HCT116 (cell line): ENCODE results near the gene CTNNA1. TPM values are rescaled to one million over a fixed set of nuclear protein-coding genes. Genes with fewer than 3 reads are reported as not detected.

ENCODE experiments used
- ATAC-seq: fragments of 200-7000 bp; cut with Tn5 transposase; 2 replicates; pipeline ENCODE4 v1.9.1; 2020; ENCODE audit warnings: mild to moderate bottlenecking, moderate library complexity
- BruUV-seq: library from RNA; stranded (reverse); fragments of 400-500 nt; replicated peaks from 2 replicates; lab custom pipeline; 2021; lab: Mats Ljungman, UMichigan
- CTCF ChIA-PET: fragments of 300-600 bp; sonication (Branson Sonifier 250); formaldehyde crosslinking; loops from one replicate; lab custom pipeline; 2021; ENCODE audit warnings: antibody characterized with exemption; lab: Charles Lee
- POLR2A ChIA-PET: fragments of 300-600, 350-600 bp; sonication (Branson Sonifier 250); formaldehyde crosslinking; loops from one replicate; lab custom pipeline; 2021; ENCODE audit warnings: antibody characterized with exemption; lab: Charles Lee
- RAD21 ChIA-PET, 2 experiments: fragments of 300-600 bp; sonication (Branson Sonifier 250); formaldehyde crosslinking; loops; one replicate each; lab custom pipeline; 2023; ENCODE audit warnings: low total read pairs in 2 of 2; ENCODE audit not compliant: uncharacterized antibody in 2 of 2, unreplicated experiment in 2 of 2, low non-redundant PET in 1 of 2; lab: Charles Lee
- DNase-seq: peaks from one replicate; pipeline ENCODE4 v3.0.0-alpha.2; 2010; ENCODE audit warnings: low read depth, low spot score
- H2AFZ ChIP-seq: fragments of 200-600 bp; shearing (Covaris generic), sonication (generic); 2 replicates; pipeline ENCODE4 v1.6.1; 2017; ENCODE audit warnings: low read depth, mixed run types, mixed read lengths, antibody characterized with exemption, low read length; ENCODE audit not compliant: poor library complexity, severe bottlenecking
- H3K27ac ChIP-seq: 2 replicates; pipeline ENCODE4 v1.5.1; 2012; ENCODE audit warnings: low read depth, low read length
- H3K27me3 ChIP-seq: fragments of 200-600 bp; sonication (generic); 2 replicates; pipeline ENCODE4 v1.6.1; 2016; ENCODE audit warnings: mixed run types, low read length, mixed read lengths; ENCODE audit not compliant: insufficient read depth
- H3K36me3 ChIP-seq, 2 experiments: fragments of 200-500 bp in 1 of 2; fragments of 200-600 bp in 1 of 2; sonication (Bioruptor generic) in 1 of 2; sonication (generic) in 1 of 2; 2 replicates each; pipeline versions ENCODE4 v1.5.1 to v1.6.1; 2014 to 2016; ENCODE audit warnings: low read length in 2 of 2, inconsistent platforms in 1 of 2, mixed read lengths in 1 of 2, mixed run types in 1 of 2; ENCODE audit not compliant: insufficient read depth in 2 of 2, control insufficient read depth in 1 of 2
- H3K4me1 ChIP-seq, 2 experiments: fragments of 200-600 bp in 1 of 2; sonication (generic) in 1 of 2; 2 replicates each; pipeline versions ENCODE4 v1.5.1 to v1.6.1; 2012 to 2017; ENCODE audit warnings: low read length in 2 of 2, inconsistent platforms in 1 of 2, mild to moderate bottlenecking in 1 of 2, mixed read lengths in 1 of 2, mixed run types in 1 of 2, moderate library complexity in 1 of 2; ENCODE audit not compliant: insufficient read depth in 2 of 2, control insufficient read depth in 1 of 2
- H3K4me2 ChIP-seq: fragments of 200-600 bp; sonication (generic); 2 replicates; pipeline ENCODE4 v1.6.1; 2017; ENCODE audit warnings: mixed run types, low read length, mixed read lengths
- H3K4me3 ChIP-seq, 2 experiments: fragments of 200-600 bp in 1 of 2; sonication (generic) in 1 of 2; replicated peaks in 1 of 2; 2 replicates each; pipeline ENCODE4 v1.5.1; 2011 to 2016; ENCODE audit warnings: low read length in 2 of 2, control low read depth in 1 of 2, low read depth in 1 of 2, mild to moderate bottlenecking in 1 of 2, mixed read lengths in 1 of 2, mixed run types in 1 of 2
- H3K79me2 ChIP-seq: fragments of 200-600 bp; sonication (generic); 2 replicates; pipeline ENCODE4 v1.6.1; 2017; ENCODE audit warnings: mild to moderate bottlenecking, mixed run types, low read length, moderate library complexity, mixed read lengths; ENCODE audit not compliant: insufficient read depth
- H3K9ac ChIP-seq: fragments of 200-600 bp; sonication (generic); 2 replicates; pipeline ENCODE4 v1.6.1; 2016; ENCODE audit warnings: low read length, mixed read lengths
- H3K9me2 ChIP-seq: fragments of 200-600 bp; sonication (generic), shearing (Covaris generic); 2 replicates; pipeline ENCODE4 v1.6.1; 2017; ENCODE audit warnings: mixed run types, mild to moderate bottlenecking, moderate library complexity; ENCODE audit not compliant: insufficient read depth
- H3K9me3 ChIP-seq, 2 experiments: fragments of 200-500 bp in 1 of 2; fragments of 200-600 bp in 1 of 2; sonication (Bioruptor generic) in 1 of 2; sonication (generic) in 1 of 2; 2 replicates each; pipeline ENCODE4 v1.6.1; 2014 to 2017; ENCODE audit warnings: low read length in 2 of 2, mixed read lengths in 2 of 2, inconsistent platforms in 1 of 2, low read depth in 1 of 2, mild to moderate bottlenecking in 1 of 2, mixed run types in 1 of 2, moderate library complexity in 1 of 2; ENCODE audit not compliant: control insufficient read depth in 1 of 2, insufficient read depth in 1 of 2
- H4K20me1 ChIP-seq: fragments of 200-600 bp; sonication (generic), shearing (Covaris generic); 2 replicates; pipeline ENCODE4 v1.6.1; 2017; ENCODE audit warnings: mixed run types, mild to moderate bottlenecking, moderate library complexity; ENCODE audit not compliant: insufficient read depth
- EZH2 ChIP-seq: fragments of 200-600 bp; sonication (generic); IDR thresholded peaks from 2 replicates; pipeline ENCODE4 v1.6.1; 2017; ENCODE audit warnings: antibody characterized with exemption, mixed run types
- MAX ChIP-seq: IDR thresholded peaks from 2 replicates; pipeline ENCODE4 v1.6.1; 2012
- POLR2A ChIP-seq: IDR thresholded peaks from 2 replicates; pipeline ENCODE4 v1.7.0; 2011; ENCODE audit warnings: borderline replicate concordance; ENCODE audit not compliant: insufficient read depth, insufficient read length; ENCODE audit errors: extremely low read depth
- RAD21 ChIP-seq: IDR thresholded peaks from 2 replicates; pipeline ENCODE4 v1.6.1; 2012; ENCODE audit warnings: low read depth, mild to moderate bottlenecking
- SP1 ChIP-seq: IDR thresholded peaks from 2 replicates; pipeline ENCODE4 v1.6.1; 2012; ENCODE audit warnings: low read depth
- YY1 ChIP-seq: IDR thresholded peaks from 2 replicates; pipeline ENCODE4 v1.6.1; 2011; ENCODE audit warnings: low read length, low read depth, moderate library complexity, mild to moderate bottlenecking; ENCODE audit not compliant: insufficient replicate concordance; ENCODE audit errors: extremely low read depth
- ZBTB33 ChIP-seq: IDR thresholded peaks from 2 replicates; pipeline ENCODE4 v1.6.1; 2011; ENCODE audit warnings: mild to moderate bottlenecking, low read length, moderate library complexity; ENCODE audit not compliant: insufficient replicate concordance; ENCODE audit errors: extremely low read depth
- ZFX ChIP-seq: fragments of 450-650 bp; IDR thresholded peaks from 2 replicates; pipeline ENCODE4 v1.6.1; 2017
- ZNF274 ChIP-seq: fragments of 200-500 bp; sonication (Bioruptor generic); IDR thresholded peaks from 2 replicates; pipeline ENCODE4 v1.6.1; 2014; ENCODE audit warnings: mild to moderate bottlenecking, low read depth, low read length, inconsistent platforms
- intact Hi-C: fragments of 100-400 bp; cut with micrococcal nuclease; formaldehyde crosslinking; loops from 2 replicates; pipeline ENCODE4 v1.10.0; 2022
- total RNA-seq: library from RNA; stranded (reverse); gene quantifications from one replicate; pipeline ENCODE4 v1.2.1, GENCODE V29; 2021; ENCODE audit not compliant: unreplicated experiment

Gene CTNNA1
- total RNA-seq, 1 experiment from 2014 or later: 313 TPM

DNA sequence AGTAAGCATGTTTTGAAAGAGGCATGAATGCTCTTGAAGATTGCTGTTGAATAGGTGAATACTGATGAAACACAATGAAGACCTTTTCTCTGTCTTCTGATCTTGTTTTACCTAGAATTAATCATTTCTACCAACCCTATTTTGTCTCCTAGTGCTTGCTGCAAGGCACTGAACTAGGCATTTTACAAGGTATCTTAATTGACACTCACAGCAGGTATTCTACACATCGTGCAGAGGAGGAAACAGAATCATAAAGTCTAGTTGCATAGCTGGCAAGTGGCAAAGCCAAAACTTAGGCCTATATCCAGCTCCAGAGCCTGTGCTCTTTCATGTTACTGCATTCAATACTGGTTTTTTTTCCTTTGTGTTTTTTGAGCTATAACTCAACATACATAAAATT is 50.7 kb downstream of the CTNNA1 start:
- Histone ChIP-seq H3K9me3 (no peaks in the 10 kb centered on the region), H3K9me2 (no peaks in the 10 kb centered on the region), H3K27ac (no peak overlapping the region), H3K27me3 (no peaks in the 10 kb centered on the region), H3K9ac (no peak overlapping the region), H3K36me3 (no peaks in the 10 kb centered on the region), H3K4me1 (no peaks in the 10 kb centered on the region), H3K4me2 (no peak overlapping the region), H4K20me1 (no peaks in the 10 kb centered on the region), H3K79me2 (peaks cover 91% of the 10 kb centered on the region), H2AFZ (no peak overlapping the region), H3K4me3 (no peak overlapping the region)
- CTCF ChIA-PET: interaction anchor here (0.9 to 3.7 kb wide), 3 partner anchors 12 to 17 kb away, joined by 3 to 23 read pairs (median 3); no protein-coding TSS in a partner anchor
- RAD21 ChIA-PET: no interaction called here
- intact Hi-C loops: no loop called here
- DNase-seq (no peak), ATAC-seq (no peak)
- POLR2A ChIA-PET: interaction anchor here (0.6 kb wide), 1 partner anchor 11 kb away, joined by 3 read pairs; no protein-coding TSS in a partner anchor
- TF ChIP-seq RAD21: no peak
- no peak for TF ChIP-seq ZBTB33
- no peak for TF ChIP-seq POLR2A
- no TSS peak for BruUV-seq

DNA sequence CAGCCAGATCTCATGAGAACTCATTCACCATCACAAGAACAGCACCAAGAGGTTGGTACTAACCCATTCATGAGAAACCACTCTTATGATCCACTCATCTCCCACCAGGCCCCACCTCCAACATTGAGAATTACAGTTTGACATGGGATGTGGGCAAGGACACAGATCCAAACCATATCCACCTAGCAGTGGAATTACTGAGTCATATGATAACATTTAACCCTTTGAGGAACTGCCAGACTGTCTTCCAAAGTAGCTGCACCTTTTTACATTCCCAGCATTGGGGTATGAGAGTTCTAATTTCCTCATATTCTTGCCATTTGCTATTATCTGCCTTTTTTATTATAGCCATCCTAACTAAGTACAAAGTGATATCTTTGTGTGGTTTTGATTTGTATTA is 51.9 kb downstream of the CTNNA1 start:
- no TSS peak for BruUV-seq
- POLR2A ChIA-PET: no interaction called here

More for the DNA sequence above, 51.9 kb downstream of the CTNNA1 start:
- Histone ChIP-seq H3K36me3 (peaks cover 2 to 3% of the 10 kb centered on the region in 2 experiments; a peak in 1 of 4 replicates), H3K79me2 (peaks cover 88% of the 10 kb centered on the region), H3K9ac (no peak overlapping the region), H3K4me3 (no peak overlapping the region), H3K27me3 (no peaks in the 10 kb centered on the region), H2AFZ (no peak overlapping the region), H3K4me1 (no peaks in the 10 kb centered on the region), H3K9me3 (no peaks in the 10 kb centered on the region), H4K20me1 (no peaks in the 10 kb centered on the region), H3K4me2 (no peak overlapping the region), H3K9me2 (no peaks in the 10 kb centered on the region), H3K27ac (no peak overlapping the region)
- TF ChIP-seq ZFX (no peak), ZNF274 (no peak), SP1 (no peak), EZH2 (no peak), YY1 (no peak), MAX (no peak), RAD21 (no peak)
- ChIA-PET RAD21 (no interaction called here), CTCF (interaction anchor here (1.2 to 3.7 kb wide), 2 partner anchors 16 to 18 kb away, joined by 3 to 23 read pairs; no protein-coding TSS in a partner anchor)
- DNase-seq (no peak), ATAC-seq (no peak)
- intact Hi-C loops: no loop called here
